Measurements from ENCODE around the gene AMMECR1.

AMMECR1 gene

DNA sequence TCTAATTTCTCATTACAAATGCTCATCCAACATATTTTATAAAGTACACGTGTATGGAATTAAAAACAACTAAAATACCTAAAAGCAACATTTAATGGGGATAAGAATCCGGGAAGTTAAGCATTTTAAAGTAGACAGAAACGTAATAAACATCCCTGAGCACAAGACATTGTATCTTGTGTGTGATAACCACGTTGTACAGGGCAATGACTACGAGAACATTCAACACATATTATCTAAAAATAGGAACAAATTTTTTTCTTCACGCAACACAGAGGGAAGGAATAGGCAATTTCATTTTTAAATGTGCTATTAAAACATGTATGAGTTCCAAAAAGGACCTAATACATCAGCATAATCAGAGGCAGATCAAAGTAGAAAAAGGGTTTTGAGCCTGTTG lies 49.5 kb downstream of the AMMECR1 start:
- CTCF ChIA-PET = no interaction called here
- no peak overlapping the region for H3K27ac ChIP-seq
- TF ChIP-seq CTCF (conservative IDR thresholded peaks at IDR 0.05; ENCODE audit: low read depth) = no peak
- no peak for DNase-seq (ENCODE audit: low spot score)
- POLR2A ChIA-PET (ENCODE audit: low non-redundant PET) = no interaction called here

- CTCF ChIA-PET = no interaction called here
- no peak overlapping the region for H3K27ac ChIP-seq
- POLR2A ChIA-PET (ENCODE audit: low non-redundant PET) = no interaction called here
- no peak for TF ChIP-seq CTCF (conservative IDR thresholded peaks at IDR 0.05; ENCODE audit: low read depth)
- no peak for DNase-seq (ENCODE audit: low spot score)
Observed at GRCh38 chrX:110267874-110268273, 50.0 kb downstream of the AMMECR1 start.

DNA sequence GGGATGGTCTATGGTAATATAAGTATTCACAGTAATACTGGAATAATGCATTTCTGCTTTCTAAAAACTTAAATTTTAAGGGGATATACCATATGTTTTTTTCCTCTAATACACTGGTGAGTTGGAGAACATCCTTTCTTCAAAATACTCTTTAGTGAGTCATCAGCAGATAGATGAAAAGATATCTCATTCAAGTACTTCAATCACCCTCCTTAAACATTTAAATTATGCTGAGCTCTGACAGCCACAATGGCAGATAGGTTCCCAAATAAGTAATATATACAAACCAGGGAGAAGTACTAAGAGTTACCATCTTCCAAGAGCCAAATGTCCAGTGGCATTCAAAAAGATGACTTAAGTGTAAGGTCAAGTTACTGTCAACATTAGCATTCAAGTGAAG lies 52.2 kb downstream of the AMMECR1 start:
- no peak overlapping the region for H3K27ac ChIP-seq
- ChIA-PET CTCF (no interaction called here), POLR2A (ENCODE audit: low non-redundant PET) (no interaction called here)
- TF ChIP-seq CTCF (conservative IDR thresholded peaks at IDR 0.05; ENCODE audit: low read depth) = no peak
- DNase-seq (ENCODE audit: low spot score) = no peak

DNA sequence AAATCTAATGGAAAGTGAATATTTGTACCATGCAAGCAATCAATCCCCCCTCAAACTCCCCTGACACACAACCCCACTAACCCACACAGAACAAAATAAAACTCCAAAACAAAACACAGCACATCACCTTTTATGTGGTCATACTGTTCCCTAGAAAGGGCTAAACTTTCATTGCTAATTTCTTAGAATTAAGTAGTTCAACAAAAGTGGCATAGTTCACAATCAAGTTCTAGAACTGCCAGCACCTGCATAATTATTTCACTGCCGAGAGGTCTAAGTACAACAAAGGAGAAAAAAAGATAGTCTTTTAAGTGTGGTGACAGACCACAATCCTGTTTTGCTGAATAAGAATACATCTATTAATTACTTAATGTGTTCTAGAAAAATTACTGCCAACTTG lies 58.8 kb downstream of the AMMECR1 start:
- no peak overlapping the region for H3K27ac ChIP-seq
- POLR2A ChIA-PET (ENCODE audit: low non-redundant PET) = no interaction called here
- CTCF ChIA-PET = no interaction called here
- no peak for TF ChIP-seq CTCF (conservative IDR thresholded peaks at IDR 0.05; ENCODE audit: low read depth)
- no peak for DNase-seq (ENCODE audit: low spot score)

GRCh38 chrX:110258552-110258951 lies 59.3 kb downstream of the AMMECR1 start:
- no peak overlapping the region for H3K27ac ChIP-seq
- peak; percentile 11 for DNase-seq (ENCODE audit: low spot score)
- no peak for TF ChIP-seq CTCF (conservative IDR thresholded peaks at IDR 0.05; ENCODE audit: low read depth)
- ChIA-PET CTCF (no interaction called here), POLR2A (ENCODE audit: low non-redundant PET) (no interaction called here)

DNA sequence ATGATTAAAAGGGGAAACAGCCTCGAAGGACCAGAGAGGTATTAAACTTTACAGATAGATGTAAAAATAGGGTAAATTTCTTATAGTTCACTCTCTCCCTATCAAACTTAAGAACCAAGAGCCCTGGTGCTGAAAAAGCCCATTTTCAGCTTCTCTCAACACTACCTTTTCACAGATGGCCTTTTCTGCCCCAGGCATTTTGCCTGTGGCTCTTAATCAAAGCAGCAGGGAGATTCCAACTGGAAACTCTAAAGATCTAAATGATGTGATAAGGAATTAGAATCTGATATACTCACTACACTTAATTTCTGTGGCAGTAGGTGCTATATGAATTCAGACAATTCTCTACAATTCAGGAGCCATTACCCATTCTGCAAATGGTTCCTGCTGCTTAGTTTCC lies 60.0 kb downstream of the AMMECR1 start:
- ChIA-PET CTCF (no interaction called here), POLR2A (ENCODE audit: low non-redundant PET) (no interaction called here)
- DNase-seq (ENCODE audit: low spot score) = no peak

More for the DNA sequence above, 60.0 kb downstream of the AMMECR1 start:
- no peak for TF ChIP-seq CTCF (conservative IDR thresholded peaks at IDR 0.05; ENCODE audit: low read depth)
- no peak overlapping the region for H3K27ac ChIP-seq

Data from RWPE1 (cell line).